ENCODE results near the gene APPL2.

Gene APPL2, protein sequence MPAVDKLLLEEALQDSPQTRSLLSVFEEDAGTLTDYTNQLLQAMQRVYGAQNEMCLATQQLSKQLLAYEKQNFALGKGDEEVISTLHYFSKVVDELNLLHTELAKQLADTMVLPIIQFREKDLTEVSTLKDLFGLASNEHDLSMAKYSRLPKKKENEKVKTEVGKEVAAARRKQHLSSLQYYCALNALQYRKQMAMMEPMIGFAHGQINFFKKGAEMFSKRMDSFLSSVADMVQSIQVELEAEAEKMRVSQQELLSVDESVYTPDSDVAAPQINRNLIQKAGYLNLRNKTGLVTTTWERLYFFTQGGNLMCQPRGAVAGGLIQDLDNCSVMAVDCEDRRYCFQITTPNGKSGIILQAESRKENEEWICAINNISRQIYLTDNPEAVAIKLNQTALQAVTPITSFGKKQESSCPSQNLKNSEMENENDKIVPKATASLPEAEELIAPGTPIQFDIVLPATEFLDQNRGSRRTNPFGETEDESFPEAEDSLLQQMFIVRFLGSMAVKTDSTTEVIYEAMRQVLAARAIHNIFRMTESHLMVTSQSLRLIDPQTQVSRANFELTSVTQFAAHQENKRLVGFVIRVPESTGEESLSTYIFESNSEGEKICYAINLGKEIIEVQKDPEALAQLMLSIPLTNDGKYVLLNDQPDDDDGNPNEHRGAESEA

DNA sequence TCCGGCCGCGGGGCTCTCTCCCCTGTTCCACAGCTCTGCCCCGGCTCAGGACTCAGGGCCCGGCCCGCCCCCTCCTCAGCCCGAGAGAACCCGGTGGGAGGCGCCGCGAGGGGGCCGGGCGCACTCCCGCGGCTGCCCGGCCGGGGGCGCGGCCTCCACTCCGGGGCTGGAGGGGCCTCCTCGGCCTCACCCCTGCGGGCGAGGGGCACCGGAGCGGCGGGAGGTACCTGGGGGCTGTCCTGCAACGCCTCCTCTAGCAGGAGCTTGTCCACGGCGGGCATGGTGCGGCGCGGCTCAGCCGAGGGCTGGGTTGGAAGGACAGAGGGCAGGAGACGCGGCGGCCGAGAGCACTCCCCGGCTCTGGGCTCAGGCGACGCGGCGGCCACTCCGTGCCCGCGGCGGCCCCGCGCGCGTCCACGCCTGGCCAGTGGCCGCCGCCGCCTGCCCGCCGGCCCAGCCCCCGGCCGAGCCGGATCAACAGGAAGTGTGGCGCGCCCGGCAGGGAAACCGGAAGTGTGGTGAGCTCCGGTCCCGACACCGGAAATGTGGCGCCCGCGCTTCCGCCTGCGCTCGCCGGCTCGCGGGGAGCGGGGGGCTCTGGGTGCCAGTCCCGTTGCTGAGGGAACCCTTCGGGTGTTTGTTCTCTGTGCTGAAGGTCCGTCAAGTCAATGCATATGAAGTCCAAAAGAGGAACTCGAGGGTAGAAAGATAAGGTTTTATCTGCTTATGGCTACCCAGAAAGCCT is at the start of gene APPL2:
Gene APPL2 (minus strand): TSS at position 443 of the 745 bp plus-strand sequence. CDS start 162 bp downstream, at position 281.
- peak; percentile 96 for DNase-seq (ENCODE audit: low read depth, low spot score)

DNA sequence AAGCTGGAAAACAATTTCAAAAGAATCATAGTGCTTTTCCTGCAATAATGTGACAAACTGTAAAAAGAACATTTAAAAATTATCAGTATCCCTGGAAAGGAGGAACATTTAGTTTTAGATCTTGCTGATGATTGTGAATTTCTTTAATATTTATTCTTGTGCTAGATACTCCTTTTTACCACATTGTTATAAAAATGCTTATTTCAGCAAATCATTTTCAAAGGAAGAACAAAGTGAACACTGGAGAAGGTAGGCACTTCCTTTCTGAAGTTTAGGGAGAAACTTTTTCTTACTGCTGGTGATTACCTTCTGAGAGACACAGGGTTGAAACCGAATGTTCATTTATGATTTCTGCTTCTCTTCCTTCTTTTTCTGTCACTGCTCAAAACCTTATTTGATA is 49.4 kb upstream of the APPL2 start:
- no peak for DNase-seq (ENCODE audit: low read depth, low spot score)

DNA sequence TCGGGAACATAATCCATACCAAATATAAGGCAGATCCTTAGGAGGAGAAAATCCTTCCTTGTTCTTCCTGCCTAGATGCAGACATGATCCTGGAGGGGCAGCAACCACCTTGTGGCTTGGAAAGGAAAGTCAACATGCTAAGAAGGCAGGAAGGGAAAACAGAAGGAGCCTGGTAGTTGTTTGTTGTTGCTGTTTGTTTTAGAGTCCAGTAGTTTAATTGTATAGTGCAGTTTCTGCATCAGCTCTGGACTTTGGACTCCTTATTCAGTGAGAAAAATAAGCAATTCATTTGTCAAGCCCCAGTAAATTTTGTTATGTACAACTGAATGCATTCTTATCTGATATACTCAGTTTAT is 45.7 kb upstream of the APPL2 start:
- no peak for DNase-seq (ENCODE audit: low read depth, low spot score)

DNA sequence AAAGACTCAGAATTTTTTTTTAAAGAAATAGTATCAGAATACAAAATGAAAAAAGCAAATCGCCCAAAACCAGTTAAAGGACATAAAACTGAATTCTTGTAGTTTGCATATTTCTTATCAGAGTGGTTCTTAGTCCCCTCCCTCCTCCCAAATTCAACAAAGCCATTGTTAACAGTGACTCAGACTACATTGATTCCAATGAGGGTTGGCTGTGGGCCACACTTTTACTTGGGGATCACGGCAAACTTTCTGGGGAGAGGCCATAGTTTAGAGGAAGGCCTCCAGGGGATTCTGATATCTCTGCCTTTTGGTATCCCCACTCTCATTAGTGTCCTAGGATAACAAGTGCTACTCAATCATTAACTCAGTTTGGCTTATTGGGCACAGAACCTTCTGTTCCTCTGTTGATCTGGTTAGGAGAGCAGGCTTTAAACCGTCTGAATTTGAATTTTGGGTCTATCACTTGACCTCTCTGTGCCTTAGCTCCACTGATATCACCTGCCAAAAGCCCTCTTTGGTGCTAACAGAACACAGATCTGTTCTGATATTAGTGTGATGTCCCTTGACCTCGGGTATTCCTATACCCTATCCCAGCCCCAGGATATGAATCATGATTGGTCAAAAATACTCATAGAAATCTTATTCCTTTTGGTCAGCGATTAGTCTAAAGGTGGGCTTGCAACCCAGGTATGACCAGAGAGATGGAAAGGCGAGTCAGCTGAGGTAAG is 45.2 kb upstream of the APPL2 start:
- peak; percentile 13 for DNase-seq (ENCODE audit: low read depth, low spot score)

DNA sequence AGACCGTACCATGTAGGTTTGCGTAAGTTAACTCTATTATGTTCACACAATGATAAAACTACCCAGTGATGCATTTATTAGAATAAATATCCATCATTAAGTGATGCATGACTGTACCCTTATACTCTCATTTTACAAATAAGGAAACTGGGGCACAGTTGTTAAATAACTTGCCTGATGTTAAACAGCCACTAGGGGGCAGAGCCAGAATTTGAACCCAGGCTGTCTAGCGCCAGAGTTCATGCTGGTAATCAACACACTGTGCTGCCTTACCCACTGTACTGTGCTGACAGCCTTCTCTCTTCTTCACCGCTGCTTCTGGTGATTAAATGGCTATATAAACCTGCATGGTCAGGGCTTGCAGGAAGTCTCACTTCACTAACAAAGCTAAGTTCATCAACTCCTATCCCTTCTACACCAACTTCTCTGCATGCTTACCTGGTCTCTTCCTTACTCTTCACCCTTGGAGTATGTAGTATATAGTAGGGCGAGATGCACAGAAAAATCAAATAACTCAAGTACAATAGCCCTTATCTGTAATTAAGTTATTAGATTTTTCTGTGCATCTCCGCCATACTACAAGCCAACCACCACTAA is 43.6 kb upstream of the APPL2 start:
- peak; percentile 17 for DNase-seq (ENCODE audit: low read depth, low spot score)

DNA sequence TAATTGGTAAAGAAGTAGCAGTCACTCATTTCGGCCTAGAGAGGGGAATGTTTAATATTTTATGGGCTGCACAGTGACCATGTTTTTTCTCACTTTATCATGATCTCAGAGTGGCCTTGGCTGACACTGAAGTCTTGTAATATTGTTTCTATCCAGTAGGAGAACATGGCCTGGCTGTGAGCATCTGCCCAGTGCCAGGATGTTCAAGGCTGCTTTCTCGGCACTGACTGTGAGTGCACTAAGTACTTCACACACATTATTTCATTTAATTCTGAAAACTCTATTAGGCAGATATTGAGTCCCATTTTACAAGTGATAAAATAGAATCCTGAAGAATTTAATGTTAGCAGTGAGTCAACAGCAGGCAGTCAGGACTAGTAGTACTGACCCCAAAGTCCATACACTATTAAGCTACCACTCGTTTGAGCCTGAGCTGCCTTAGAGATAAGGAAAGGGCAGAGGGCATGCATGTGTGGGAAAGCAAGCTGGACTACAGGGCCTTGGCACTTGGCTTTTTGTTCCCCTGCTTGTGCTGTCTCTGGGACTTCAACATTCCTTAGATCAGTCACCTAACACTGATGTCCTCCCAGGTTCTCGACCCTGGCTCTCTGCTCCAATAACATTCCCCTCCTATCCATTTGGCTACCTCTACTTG is 42.2 kb upstream of the APPL2 start:
- no peak for DNase-seq (ENCODE audit: low read depth, low spot score)

DNA sequence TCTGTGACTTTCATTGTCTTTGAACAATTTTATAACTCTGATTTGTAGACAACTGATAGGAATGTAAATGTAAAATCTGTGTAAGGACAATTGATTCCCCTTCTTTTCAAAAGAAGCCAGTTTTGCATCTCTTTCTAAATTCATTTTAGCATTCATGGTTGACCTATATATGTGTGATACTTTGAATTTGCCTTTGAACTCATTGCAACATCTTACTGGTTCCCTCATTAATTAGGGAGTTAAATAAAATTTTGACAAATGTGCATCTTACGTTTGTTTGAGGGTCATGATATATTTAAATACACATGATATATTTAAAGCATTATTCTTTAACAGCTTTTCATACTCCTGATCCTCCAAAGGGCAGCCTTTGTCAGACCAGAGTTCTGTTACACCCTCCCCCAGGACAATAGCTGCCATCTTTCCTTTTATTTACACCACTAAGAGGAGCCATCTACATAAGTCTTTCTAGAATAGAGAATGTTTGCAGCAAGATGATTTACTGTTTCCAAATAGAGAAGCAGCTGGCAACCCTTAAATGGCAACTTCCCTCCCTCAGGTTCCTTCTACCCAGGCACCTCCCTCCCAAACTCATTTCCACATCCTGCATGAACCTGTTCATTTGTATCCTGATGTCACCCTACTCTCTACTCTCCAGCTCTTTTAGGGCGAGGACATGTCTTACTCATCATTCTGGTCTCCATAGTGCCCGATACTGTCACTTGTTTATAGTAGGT is 40.2 kb upstream of the APPL2 start:
- no peak for DNase-seq (ENCODE audit: low read depth, low spot score)

DNA sequence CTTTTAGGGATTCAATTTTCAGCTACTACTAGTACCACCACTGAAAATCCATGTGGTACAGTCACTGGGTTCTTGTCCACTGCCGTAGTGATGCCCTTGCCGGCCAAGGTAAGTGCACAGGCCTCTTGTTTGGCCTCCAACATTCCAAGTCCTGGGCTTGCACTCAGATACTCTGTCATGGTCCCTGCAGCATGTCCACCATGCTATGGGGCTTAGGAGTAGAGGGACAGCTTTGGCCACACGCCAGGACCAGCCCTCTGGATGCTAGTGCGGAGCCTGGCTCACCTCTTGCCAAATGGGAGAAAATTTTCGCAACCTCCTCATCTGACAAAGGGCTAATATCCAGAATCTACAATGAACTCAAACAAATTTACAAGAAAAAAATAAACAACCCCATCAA is 38.6 kb upstream of the APPL2 start:
- DNase-seq (ENCODE audit: low read depth, low spot score), result no peak

DNA sequence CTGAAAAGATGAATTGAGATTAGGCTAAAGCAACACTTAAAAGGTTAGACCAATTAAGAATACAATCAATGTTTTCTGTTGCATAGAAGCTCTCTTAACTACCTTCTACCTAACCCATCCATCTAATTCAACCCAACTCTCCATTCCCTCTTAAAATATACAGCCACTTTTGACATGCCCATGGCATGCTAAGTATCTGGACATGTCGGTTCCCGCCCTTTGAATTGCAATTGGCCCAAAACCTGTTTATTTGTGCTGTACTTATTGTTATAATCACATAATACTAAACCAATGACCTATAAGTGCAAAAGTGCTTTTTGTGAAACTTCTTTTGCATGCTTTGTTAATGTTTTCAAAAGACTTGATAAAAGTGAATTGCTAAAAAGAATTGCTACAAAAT is 37.6 kb upstream of the APPL2 start:
- DNase-seq (ENCODE audit: low read depth, low spot score), result no peak

DNA sequence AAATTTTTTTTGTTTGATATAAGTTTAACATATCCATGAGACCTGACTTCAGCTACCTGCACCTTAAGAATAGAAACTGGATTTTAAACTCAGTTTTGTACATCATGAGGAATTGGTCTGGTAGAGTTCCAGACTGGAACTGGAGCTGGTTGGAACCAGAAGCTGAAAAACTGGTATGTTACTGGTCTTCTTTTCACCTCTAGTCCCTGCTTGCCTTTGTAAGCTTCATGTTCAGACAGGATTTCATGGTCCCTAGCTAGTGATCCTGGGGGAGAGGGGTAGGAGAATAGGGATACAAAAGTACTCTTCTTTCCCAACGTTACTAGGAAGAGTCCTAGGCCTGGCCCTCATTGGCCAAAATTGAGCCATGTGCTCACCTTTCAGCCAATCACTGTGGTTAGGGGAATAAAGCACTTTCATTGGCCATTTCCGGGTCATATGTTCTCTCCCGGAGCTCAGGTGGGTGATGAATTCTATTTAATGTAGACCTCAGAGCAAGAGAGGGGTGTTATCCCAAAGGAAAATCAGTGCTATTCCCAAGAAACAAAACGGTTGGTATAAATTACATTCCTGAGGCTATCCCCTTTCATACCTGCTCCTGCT is 36.9 kb upstream of the APPL2 start:
- no peak for DNase-seq (ENCODE audit: low read depth, low spot score)

DNA sequence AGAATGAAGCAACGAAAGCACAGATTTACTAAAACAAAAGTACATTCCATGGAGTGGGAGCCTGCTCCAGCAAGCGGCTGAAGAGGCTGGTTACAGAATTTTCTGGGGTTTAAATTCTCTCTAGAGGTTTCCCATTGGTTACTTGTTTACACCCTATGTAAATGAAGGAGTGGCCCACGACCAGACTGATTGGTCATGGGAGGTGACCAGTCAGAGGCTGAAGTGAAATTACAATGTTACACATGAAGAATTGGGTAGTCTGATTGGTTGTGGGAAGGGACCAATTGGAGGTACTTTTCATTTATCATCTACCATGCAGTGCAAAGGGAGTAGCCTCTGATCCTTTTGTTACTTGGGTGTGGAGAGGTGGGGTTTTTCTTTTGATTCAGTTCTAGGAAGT is 36.2 kb upstream of the APPL2 start:
- no peak for DNase-seq (ENCODE audit: low read depth, low spot score)

DNA sequence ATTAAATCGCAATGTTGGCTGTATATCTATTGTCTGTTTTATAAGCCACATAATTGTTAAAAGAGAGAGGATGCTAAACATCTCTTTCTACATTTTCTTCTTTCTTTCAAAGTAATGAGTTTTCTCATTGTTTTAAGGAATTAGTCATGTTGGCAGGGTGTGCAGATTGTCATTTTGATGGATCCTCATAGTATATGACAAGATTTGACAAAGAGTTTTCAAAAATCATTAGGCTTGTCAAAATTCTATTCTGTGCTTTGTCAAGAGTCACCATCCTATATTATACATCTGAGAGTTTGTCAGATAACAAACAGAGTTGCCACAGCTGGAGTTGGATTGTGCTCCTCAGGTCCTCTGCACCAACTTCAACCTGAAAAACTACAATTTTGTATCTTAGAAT is 35.4 kb upstream of the APPL2 start:
- DNase-seq (ENCODE audit: low read depth, low spot score), result no peak

DNA sequence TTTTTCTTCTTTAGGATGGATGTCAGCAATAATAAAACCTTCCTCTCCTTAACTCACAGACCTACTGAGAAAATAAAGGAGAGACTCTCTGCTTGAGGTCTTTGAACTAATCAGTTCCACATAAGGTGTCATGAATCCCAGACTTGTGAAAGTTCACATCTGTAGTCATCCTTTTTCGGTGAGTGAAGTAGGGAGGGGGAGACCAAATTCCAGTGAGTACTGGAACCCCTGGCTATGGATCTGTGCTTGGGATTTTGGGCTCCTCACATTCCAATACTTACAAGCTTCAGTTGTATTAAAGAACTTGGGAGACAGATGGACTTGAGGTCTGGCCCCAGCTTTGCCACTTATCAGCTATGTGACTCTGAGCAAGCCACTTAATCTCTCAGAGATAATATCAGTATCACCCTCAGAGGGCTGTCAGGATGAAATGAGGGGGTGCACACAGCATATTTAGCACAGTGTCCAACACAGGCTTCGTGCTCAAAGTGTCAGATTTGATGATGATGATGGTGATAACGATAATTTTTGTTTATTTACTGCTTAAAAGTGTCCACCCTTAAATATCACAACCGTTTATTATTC is 34.8 kb upstream of the APPL2 start:
- DNase-seq (ENCODE audit: low read depth, low spot score), result no peak

DNA sequence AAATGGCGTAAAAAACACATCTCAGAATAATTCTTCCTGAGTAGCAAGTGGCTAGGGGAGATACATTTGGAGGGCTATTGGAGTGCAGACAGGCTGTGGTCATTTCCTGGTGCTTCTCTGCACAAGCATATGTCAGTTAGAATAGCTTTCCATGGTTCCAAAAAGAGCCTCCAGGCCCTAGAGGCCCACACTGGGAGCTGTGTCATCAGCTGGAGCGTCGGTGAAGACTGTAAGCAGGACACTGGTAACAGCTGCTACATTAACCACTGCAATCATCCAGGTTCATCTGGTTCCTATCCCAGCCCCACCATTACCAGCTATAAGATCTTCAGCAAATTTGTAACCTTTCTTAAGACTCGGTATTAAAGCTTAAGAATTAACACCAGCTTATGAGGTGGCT is 31.7 kb upstream of the APPL2 start:
- no peak for DNase-seq (ENCODE audit: low read depth, low spot score)

DNA sequence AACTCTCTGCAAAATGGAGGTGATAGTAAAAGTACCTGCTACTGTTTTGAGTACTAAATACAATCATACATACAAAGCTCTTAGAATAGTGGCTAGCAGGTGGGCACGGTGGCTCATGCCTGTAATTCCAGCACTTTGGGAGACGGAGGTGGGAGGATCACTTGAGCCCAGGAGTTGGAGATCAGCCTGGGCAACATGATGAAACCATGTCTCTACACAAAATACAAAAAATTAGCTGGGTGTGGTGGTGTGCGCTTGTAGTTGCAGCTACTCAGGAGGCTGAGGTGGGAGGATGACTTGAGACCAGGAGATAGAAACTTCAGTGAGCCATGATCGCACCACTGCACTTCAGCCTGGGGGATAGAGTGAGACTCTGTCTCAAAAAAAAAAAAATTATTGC is 28.8 kb upstream of the APPL2 start:
- no peak for DNase-seq (ENCODE audit: low read depth, low spot score)

DNA sequence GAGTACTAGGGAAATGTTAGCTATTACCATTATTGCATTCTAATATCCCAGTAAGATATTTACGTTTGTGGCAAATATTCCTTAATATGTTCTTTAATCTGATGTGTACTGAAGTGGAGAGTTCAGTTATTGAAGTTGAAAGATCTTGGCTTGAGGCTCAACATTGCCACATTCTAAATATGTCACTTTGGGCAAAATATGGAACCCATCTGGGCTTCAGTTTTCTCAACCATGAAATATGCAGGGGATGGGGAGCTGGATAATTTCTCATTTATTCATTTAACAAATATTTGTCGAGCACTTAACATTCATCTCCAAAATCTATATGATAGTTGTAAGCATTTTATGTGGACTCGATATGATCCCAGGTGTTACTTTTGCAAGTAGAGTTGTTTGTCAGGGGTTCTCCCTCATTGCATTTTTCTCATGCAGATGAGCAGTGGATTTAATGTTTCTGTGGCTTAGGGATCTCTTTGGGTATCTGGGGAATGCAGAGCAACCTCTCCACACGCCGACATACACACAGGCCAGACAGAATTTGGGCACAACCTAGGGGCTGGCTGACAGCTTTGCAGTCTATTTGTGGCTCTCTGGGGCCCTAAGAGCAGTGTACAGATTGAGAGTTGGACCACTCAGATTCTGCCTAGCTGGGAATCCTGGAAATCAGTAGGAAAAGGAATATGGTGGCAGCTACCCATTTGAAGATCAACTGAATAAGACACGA is 26.6 kb upstream of the APPL2 start:
- DNase-seq (ENCODE audit: low read depth, low spot score), result peak; percentile 41

DNA sequence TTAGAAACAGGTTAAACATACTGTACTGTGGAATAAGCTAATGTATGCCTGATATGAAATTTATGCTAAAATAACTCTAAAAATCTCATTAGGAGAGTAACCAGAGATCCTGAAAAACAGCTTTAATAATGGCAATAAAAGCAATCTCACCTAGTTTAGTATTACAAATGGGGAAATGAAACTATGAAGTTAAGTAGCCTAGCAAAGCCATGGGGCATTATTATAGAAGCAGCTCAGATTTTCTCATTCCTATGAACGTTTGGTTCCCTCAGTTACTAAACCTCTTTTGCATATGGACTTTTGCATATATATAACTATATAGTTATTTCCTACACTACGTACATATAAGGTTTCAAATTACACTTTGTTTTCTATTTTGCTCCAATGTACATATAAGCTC is 25.0 kb upstream of the APPL2 start:
- DNase-seq (ENCODE audit: low read depth, low spot score), result no peak

DNA sequence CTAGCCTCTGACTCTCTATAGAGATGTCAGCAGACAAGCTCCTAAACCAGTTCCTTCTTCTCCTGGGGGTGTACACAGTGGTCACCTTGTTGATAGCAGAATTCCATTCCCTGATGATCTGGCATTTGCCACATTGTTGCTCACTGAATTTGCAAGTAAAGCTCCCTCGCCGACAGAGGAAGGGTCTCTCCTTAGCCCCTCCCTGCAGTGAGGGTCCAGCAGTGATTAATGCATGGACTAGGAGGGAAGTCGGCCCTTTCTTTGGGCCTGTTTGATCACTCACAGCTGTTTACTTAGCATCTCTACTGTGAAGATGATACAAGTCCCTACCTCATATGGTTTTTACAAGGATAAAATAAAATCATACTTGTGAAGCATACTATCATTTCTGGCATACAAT is 23.3 kb upstream of the APPL2 start:
- DNase-seq (ENCODE audit: low read depth, low spot score), result no peak

DNA sequence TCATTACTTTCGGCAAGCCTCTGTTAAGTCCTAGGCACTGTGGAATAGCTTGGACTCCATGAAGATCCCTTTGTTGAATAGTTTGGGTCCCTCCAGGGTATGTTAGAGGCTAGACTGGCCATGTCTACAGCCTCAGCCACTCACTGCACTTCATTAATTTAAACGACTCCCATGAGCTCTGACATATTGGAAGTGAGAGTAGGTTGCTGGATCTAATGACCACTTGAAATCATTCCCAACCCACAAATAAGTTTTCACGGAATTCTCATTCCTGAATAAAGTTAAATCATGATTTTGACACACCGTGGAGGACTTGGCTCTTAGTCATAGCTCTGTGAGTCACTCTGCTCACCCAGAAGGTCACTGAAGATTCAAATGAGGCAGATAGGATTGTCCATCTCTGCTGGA is 21.4 kb upstream of the APPL2 start:
- peak; percentile 88 for DNase-seq (ENCODE audit: low read depth, low spot score)

All from astrocyte of the hippocampus (primary cell).